SHP77 (cell line): ENCODE data around the gene RTKN.

ENCODE experiments used
- DNase-seq, 2 experiments: peaks; one replicate each; lab custom pipeline; 2025; lab: John Stamatoyannopoulos, UW

The RTKN gene

GRCh38 chr2:74417197-74417596 lies 24.5 kb downstream of the RTKN start:
- no peak for DNase-seq

GRCh38 chr2:74416778-74417177 lies 25.0 kb downstream of the RTKN start:
- DNase-seq = no peak

- DNase-seq = no peak
Measured at GRCh38 chr2:74415762-74416395, 25.9 kb downstream of the RTKN start.

- no peak for DNase-seq
Measured at GRCh38 chr2:74414881-74415761, 26.6 kb downstream of the RTKN start.

GRCh38 chr2:74414441-74414840 lies 27.3 kb downstream of the RTKN start:
- DNase-seq = no peak

GRCh38 chr2:74413001-74413698 lies 28.6 kb downstream of the RTKN start:
- no peak for DNase-seq

GRCh38 chr2:74407682-74408081 lies 34.1 kb downstream of the RTKN start:
- no peak for DNase-seq

GRCh38 chr2:74406035-74406434 lies 35.7 kb downstream of the RTKN start:
- no peak for DNase-seq

GRCh38 chr2:74401891-74402290 lies 39.8 kb downstream of the RTKN start:
- DNase-seq = no peak

- DNase-seq = peak in 1 of 2 experiments; percentile 16
Measured at GRCh38 chr2:74399785-74400184, 42.0 kb downstream of the RTKN start.

GRCh38 chr2:74396149-74396548 lies 45.6 kb downstream of the RTKN start:
- no peak for DNase-seq

- DNase-seq = no peak
Measured at GRCh38 chr2:74393525-74393924, 48.2 kb downstream of the RTKN start.

- DNase-seq = no peak
Measured at GRCh38 chr2:74392449-74392743, 49.3 kb downstream of the RTKN start.

- peak; percentile 76 to 81 for DNase-seq
Measured at GRCh38 chr2:74391580-74392448, 49.9 kb downstream of the RTKN start.

GRCh38 chr2:74391209-74391579 lies 50.5 kb downstream of the RTKN start:
- DNase-seq = no peak

GRCh38 chr2:74390606-74391005 lies 51.1 kb downstream of the RTKN start:
- DNase-seq = no peak

GRCh38 chr2:74387346-74387745 lies 54.4 kb downstream of the RTKN start:
- no peak for DNase-seq

- DNase-seq = no peak
Measured at GRCh38 chr2:74385396-74385795, 56.3 kb downstream of the RTKN start.

- no peak for DNase-seq
Measured at GRCh38 chr2:74384051-74384450, 57.7 kb downstream of the RTKN start.

- DNase-seq = no peak
Measured at GRCh38 chr2:74383254-74383653, 58.5 kb downstream of the RTKN start.

GRCh38 chr2:74381751-74382150 lies 60.0 kb downstream of the RTKN start:
- no peak for DNase-seq
